Gastroesophageal sphincter (tissue), 3 donors: ENCODE measurements around the gene KASH5.

ENCODE experiments used
- CTCF ChIP-seq, 4 experiments: fragments of 200-600 bp in 2 of 4; fragments of 450-650 bp in 2 of 4; sonication (generic) in 1 of 4; IDR thresholded peaks; one replicate each; pipeline ENCODE4 v1.5.1; 2017 to 2019; ENCODE audit warnings: antibody characterized with exemption in 4 of 4, mild to moderate bottlenecking in 2 of 4, moderate library complexity in 2 of 4
- POLR2A ChIP-seq, 2 donors: fragments of 450-650 bp; IDR thresholded peaks; one replicate each; pipeline ENCODE4 v1.6.1; 2017; ENCODE audit warnings: antibody characterized with exemption in 2 of 2, mild to moderate bottlenecking in 2 of 2, moderate library complexity in 1 of 2
- POLR2AphosphoS5 ChIP-seq: sonication (generic); formaldehyde crosslinking; IDR thresholded peaks from one replicate; pipeline ENCODE4 v1.6.1; 2017; ENCODE audit warnings: antibody characterized with exemption

GRCh38 chr19:49371184-49371583, 16.9 kb upstream of the KASH5 start:
- TF ChIP-seq CTCF (IDR thresholded peaks at IDR 0.05) (no peak), POLR2AphosphoS5 (no peak), POLR2A (IDR thresholded peaks at IDR 0.05) (no peak)
